ENCODE measurements around the gene SLC16A7. TPM values are rescaled to one million over a fixed set of nuclear protein-coding genes. Genes with fewer than 3 reads are reported as not detected.

SLC16A7 gene
- polyA plus RNA-seq, 1 of the 3 experiments (the other 2 are of a cell fraction) = not detected

- Histone ChIP-seq H3K9me3 (no peaks in the 10 kb centered on the region), H3K9ac (no peak overlapping the region), H3K4me1 (ENCODE audit: control insufficient read depth in 1 of 2, insufficient read depth in 2 of 2, low read depth in 1 of 2, low read length in 1 of 2) (no peaks in the 10 kb centered on the region), H3K27ac (ENCODE audit: low read depth in 2 of 2, low read length in 1 of 2) (no peak overlapping the region), H3K36me3 (replicated peaks in 1 of 2; ENCODE audit: control insufficient read depth in 1 of 2, insufficient read depth in 2 of 2, low read length in 1 of 2) (no peaks in the 10 kb centered on the region), H3K4me2 (peak overlapping the region; percentile 74), H3K79me2 (ENCODE audit: insufficient read depth) (no peaks in the 10 kb centered on the region), H3K4me3 (ENCODE audit: low read depth in 2 of 2, low read length in 1 of 2) (peak overlapping the region; percentile 23 to 49; a peak in 3 of 4 replicates), H3K27me3 (ENCODE audit: insufficient read depth) (no peaks in the 10 kb centered on the region; the same call in 1 of the 2 replicates), H2AFZ (ENCODE audit: low read depth) (peak overlapping the region; percentile 57; the same call in 1 of the 2 replicates), H4K20me1 (ENCODE audit: insufficient read depth) (no peaks in the 10 kb centered on the region), H3K9me2 (no peaks in the 10 kb centered on the region), H3F3A (replicated peaks; ENCODE audit: insufficient read depth) (no peaks in the 10 kb centered on the region)
- POLR2A ChIA-PET = no interaction called here
- TF ChIP-seq, protein P1, sequence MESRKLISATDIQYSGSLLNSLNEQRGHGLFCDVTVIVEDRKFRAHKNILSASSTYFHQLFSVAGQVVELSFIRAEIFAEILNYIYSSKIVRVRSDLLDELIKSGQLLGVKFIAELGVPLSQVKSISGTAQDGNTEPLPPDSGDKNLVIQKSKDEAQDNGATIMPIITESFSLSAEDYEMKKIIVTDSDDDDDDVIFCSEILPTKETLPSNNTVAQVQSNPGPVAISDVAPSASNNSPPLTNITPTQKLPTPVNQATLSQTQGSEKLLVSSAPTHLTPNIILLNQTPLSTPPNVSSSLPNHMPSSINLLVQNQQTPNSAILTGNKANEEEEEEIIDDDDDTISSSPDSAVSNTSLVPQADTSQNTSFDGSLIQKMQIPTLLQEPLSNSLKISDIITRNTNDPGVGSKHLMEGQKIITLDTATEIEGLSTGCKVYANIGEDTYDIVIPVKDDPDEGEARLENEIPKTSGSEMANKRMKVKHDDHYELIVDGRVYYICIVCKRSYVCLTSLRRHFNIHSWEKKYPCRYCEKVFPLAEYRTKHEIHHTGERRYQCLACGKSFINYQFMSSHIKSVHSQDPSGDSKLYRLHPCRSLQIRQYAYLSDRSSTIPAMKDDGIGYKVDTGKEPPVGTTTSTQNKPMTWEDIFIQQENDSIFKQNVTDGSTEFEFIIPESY (IDR thresholded peaks at IDR 0.05; ENCODE audit: borderline replicate concordance, low read depth) = no peak
- TF ChIP-seq NFIC (IDR thresholded peaks at IDR 0.05; ENCODE audit: borderline replicate concordance) = no peak
- CTCF ChIA-PET = no interaction called here
- no peak for DNase-seq
- 0% methylated on average over 1 of the region's 1 CpG for WGBS (ENCODE audit: low lambda C conversion rate)
These were observed 207.9 kb downstream of the SLC16A7 start for GRCh38 chr12:59803735-59804134.

DNA sequence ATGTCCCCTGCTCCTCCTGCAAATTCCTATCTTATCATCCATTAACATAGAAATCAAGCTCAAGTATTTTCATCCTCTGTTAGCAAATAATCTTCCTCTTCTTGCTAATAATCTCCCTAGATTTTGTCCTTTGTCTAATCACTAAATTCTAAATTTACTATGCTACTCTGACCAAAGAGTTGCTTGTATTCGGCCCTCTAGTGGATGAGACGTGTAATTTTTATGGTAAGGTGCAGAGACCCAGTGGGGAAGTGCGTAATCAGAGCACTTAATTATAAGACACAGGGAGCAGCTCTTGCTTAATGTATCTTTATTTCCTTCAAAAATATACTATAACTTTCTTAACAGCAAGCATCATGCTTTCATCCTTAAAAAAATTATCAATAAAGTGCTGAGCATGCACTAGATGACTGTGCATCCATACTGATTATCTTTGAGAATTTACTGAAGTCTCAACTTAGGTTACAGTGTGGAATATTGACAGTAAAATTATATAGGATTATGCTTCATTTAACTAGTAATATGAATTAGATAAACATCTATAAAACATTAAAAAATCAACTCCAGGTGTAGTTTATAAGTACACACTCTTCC is 212.6 kb downstream of the SLC16A7 start:
- no peaks in the 10 kb centered on the region for H3K9me2 ChIP-seq
- H3K27ac ChIP-seq (ENCODE audit: low read depth in 2 of 2, low read length in 1 of 2) = no peak overlapping the region
- H3K9ac ChIP-seq = no peak overlapping the region
- H3K27me3 ChIP-seq (ENCODE audit: insufficient read depth) = no peaks in the 10 kb centered on the region; the same call in 1 of the 2 replicates
- no peak overlapping the region; a peak in 1 of 4 replicates for H3K4me3 ChIP-seq (ENCODE audit: low read depth in 2 of 2, low read length in 1 of 2)
- peak; percentile 43 for DNase-seq
- no peak overlapping the region for H2AFZ ChIP-seq (ENCODE audit: low read depth)
- H3K79me2 ChIP-seq (ENCODE audit: insufficient read depth) = no peaks in the 10 kb centered on the region
- H3K36me3 ChIP-seq (replicated peaks in 1 of 2; ENCODE audit: control insufficient read depth in 1 of 2, insufficient read depth in 2 of 2, low read length in 1 of 2) = no peaks in the 10 kb centered on the region
- H3K9me3 ChIP-seq = no peaks in the 10 kb centered on the region
- 14% methylated on average over 3 of the region's 3 CpGs for WGBS (ENCODE audit: low lambda C conversion rate)
- TF ChIP-seq GABPA (IDR thresholded peaks at IDR 0.05; ENCODE audit: low read depth) (no peak), SMC3 (IDR thresholded peaks at IDR 0.05; ENCODE audit: low read depth, low read length) (peak; percentile 39), RAD21 (IDR thresholded peaks at IDR 0.05; ENCODE audit: low read length) (peak; percentile 37), MAX (IDR thresholded peaks at IDR 0.05; ENCODE audit: low read depth) (no peak)
- TF ChIP-seq, protein P2, sequence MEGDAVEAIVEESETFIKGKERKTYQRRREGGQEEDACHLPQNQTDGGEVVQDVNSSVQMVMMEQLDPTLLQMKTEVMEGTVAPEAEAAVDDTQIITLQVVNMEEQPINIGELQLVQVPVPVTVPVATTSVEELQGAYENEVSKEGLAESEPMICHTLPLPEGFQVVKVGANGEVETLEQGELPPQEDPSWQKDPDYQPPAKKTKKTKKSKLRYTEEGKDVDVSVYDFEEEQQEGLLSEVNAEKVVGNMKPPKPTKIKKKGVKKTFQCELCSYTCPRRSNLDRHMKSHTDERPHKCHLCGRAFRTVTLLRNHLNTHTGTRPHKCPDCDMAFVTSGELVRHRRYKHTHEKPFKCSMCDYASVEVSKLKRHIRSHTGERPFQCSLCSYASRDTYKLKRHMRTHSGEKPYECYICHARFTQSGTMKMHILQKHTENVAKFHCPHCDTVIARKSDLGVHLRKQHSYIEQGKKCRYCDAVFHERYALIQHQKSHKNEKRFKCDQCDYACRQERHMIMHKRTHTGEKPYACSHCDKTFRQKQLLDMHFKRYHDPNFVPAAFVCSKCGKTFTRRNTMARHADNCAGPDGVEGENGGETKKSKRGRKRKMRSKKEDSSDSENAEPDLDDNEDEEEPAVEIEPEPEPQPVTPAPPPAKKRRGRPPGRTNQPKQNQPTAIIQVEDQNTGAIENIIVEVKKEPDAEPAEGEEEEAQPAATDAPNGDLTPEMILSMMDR (IDR thresholded peaks at IDR 0.05) = peak; percentile 82
- no peaks in the 10 kb centered on the region for H4K20me1 ChIP-seq (ENCODE audit: insufficient read depth)
- no peak overlapping the region for H3K4me2 ChIP-seq
- H3K4me1 ChIP-seq (ENCODE audit: control insufficient read depth in 1 of 2, insufficient read depth in 2 of 2, low read depth in 1 of 2, low read length in 1 of 2) = no peaks in the 10 kb centered on the region
- ChIA-PET POLR2A (no interaction called here), CTCF (interaction anchor here (0.6 to 2.5 kb wide), 15 partner anchors 8 to 393 kb away, joined by 3 to 17 read pairs (median 4); no protein-coding TSS in a partner anchor)
- no peaks in the 10 kb centered on the region for H3F3A ChIP-seq (replicated peaks; ENCODE audit: insufficient read depth)

Measured in SK-N-SH (cell line).